ENCODE results near the gene SHROOM2. TPM values are rescaled to one million over a fixed set of nuclear protein-coding genes. Genes with fewer than 3 reads are reported as not detected.

The SHROOM2 gene
- total RNA-seq, 1 experiment from 2014 or later, result 5.3 TPM

DNA sequence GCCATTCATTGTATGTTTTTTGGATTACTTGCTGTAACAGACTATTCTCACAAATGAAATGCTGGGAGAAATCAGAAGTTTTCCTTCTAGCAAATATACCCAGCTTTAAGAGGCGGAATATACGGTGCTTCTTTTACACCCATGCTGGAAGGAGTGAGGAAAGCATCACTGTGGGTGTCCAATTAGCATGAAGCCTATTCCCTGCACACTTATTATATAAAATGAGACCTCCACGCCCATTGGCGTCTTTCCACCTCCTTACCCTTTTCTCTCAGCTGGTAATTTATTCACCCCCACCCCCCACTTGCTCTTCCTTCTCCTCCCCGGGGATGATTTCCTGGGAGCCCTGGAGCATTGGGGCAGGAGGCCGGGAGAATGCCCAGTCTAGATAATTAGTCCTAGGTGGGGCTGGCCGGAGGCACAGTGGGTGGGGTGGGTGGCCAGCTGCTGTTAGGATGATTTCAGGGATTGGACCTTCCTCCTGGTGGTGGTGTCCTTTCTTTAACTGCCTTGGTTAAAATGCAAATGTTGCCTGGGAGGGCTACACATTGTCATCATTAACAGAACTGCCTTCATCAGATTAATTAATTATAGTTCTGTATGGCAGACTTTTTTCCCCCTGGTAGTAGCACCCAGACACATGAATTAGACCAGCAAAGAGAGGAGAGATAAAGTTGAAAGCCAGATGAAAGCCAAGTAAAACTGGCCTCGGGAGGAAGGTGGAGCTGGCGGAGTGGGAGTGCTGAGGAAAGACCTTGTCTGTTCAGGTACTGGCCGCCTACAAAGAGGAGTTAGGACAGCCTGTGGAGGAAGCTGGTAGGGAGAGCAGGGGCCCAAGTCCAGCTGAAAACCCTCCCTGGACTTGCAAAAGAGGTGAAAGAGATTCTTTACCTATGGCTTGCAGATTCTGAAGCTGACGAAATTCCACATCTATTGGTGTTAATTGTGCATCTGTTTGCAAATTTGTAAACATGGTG is 11.4 kb downstream of the SHROOM2 start:
- POLR2A ChIA-PET, result no interaction called here
- DNase-seq (ENCODE audit: low read depth, low spot score), result no peak

DNA sequence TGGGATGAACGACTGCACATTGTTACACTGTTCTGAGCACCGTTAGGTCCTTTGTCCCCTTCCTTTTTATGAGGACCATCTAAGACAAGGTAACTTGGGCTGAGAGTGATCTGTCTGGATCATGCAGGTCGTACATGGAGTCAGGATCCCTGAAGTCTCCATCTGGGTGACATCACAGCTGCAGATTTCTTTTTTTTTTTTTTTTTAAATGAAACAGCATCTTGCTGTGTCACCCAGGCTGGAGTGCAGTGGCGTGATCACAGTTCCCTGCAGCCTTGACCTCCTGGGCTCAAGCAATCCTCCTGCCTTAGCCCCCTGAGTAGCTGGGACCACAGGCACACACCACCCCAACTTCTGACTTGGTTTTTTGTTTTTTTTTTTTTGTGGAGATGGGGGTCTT is 16.5 kb downstream of the SHROOM2 start:
- H3K27ac ChIP-seq (ENCODE audit: low read depth, low read length), result no peak overlapping the region
- no peak overlapping the region for H3K4me3 ChIP-seq (replicated peaks in 1 of 2; ENCODE audit: low read depth in 1 of 2, low read length in 2 of 2)
- H3K9ac ChIP-seq (ENCODE audit: low read length), result no peak overlapping the region
- H3K79me2 ChIP-seq (ENCODE audit: insufficient read depth, low read length), result no peaks in the 10 kb centered on the region
- no peaks in the 10 kb centered on the region for H3K36me3 ChIP-seq (ENCODE audit: control insufficient read depth in 1 of 2, insufficient read depth in 2 of 2, low read length in 2 of 2)
- DNase-seq (ENCODE audit: low read depth, low spot score) (no peak), ATAC-seq (no peak)
- H3K9me2 ChIP-seq (ENCODE audit: insufficient read depth), result no peaks in the 10 kb centered on the region
- BruUV-seq (replicated peaks), result no TSS peak
- peaks cover 2 to 4% of the 10 kb centered on the region in 2 experiments; a peak in 1 of 4 replicates for H3K4me1 ChIP-seq (ENCODE audit: control insufficient read depth in 1 of 2, insufficient read depth in 2 of 2, low read length in 2 of 2)
- no peaks in the 10 kb centered on the region for H4K20me1 ChIP-seq (ENCODE audit: insufficient read depth)
- H2AFZ ChIP-seq (ENCODE audit: low read depth, low read length, poor library complexity, severe bottlenecking), result no peak overlapping the region
- H3K9me3 ChIP-seq (ENCODE audit: control insufficient read depth in 1 of 2, insufficient read depth in 1 of 2, low read depth in 1 of 2, low read length in 2 of 2), result no peaks in the 10 kb centered on the region
- RAD21 ChIA-PET (ENCODE audit: low non-redundant PET in 1 of 2, low total read pairs in 2 of 2, uncharacterized antibody in 2 of 2, unreplicated experiment in 2 of 2), result no interaction called here
- intact Hi-C loops (cut with micrococcal nuclease), result no loop called here
- POLR2A ChIA-PET, result no interaction called here
- H3K4me2 ChIP-seq (ENCODE audit: low read length), result no peak overlapping the region
- H3K27me3 ChIP-seq (ENCODE audit: insufficient read depth, low read length), result no peaks in the 10 kb centered on the region
- CTCF ChIA-PET, result no interaction called here
- TF ChIP-seq ELF1 (IDR thresholded peaks at IDR 0.05; ENCODE audit: borderline replicate concordance, low read depth) (no peak), EZH2phosphoT487 (IDR thresholded peaks at IDR 0.05; ENCODE audit: borderline replicate concordance) (no peak), SIN3A (IDR thresholded peaks at IDR 0.05; ENCODE audit: low read depth) (no peak), EZH2 (IDR thresholded peaks at IDR 0.05) (no peak), YY1 (IDR thresholded peaks at IDR 0.05; ENCODE audit: extremely low read depth, insufficient replicate concordance, low read depth, low read length) (no peak), CEBPB (IDR thresholded peaks at IDR 0.05; ENCODE audit: low read depth) (no peak), RAD21 (IDR thresholded peaks at IDR 0.05; ENCODE audit: low read depth) (no peak)
- TF ChIP-seq, protein P1, sequence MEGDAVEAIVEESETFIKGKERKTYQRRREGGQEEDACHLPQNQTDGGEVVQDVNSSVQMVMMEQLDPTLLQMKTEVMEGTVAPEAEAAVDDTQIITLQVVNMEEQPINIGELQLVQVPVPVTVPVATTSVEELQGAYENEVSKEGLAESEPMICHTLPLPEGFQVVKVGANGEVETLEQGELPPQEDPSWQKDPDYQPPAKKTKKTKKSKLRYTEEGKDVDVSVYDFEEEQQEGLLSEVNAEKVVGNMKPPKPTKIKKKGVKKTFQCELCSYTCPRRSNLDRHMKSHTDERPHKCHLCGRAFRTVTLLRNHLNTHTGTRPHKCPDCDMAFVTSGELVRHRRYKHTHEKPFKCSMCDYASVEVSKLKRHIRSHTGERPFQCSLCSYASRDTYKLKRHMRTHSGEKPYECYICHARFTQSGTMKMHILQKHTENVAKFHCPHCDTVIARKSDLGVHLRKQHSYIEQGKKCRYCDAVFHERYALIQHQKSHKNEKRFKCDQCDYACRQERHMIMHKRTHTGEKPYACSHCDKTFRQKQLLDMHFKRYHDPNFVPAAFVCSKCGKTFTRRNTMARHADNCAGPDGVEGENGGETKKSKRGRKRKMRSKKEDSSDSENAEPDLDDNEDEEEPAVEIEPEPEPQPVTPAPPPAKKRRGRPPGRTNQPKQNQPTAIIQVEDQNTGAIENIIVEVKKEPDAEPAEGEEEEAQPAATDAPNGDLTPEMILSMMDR (IDR thresholded peaks at IDR 0.05 in 2 of 3, conservative IDR thresholded peaks at IDR 0.05 in 1 of 3; ENCODE audit: borderline replicate concordance in 1 of 3, insufficient read depth in 1 of 3, low read depth in 2 of 3, low read length in 2 of 3), result no peak
- TF ChIP-seq, protein P2, sequence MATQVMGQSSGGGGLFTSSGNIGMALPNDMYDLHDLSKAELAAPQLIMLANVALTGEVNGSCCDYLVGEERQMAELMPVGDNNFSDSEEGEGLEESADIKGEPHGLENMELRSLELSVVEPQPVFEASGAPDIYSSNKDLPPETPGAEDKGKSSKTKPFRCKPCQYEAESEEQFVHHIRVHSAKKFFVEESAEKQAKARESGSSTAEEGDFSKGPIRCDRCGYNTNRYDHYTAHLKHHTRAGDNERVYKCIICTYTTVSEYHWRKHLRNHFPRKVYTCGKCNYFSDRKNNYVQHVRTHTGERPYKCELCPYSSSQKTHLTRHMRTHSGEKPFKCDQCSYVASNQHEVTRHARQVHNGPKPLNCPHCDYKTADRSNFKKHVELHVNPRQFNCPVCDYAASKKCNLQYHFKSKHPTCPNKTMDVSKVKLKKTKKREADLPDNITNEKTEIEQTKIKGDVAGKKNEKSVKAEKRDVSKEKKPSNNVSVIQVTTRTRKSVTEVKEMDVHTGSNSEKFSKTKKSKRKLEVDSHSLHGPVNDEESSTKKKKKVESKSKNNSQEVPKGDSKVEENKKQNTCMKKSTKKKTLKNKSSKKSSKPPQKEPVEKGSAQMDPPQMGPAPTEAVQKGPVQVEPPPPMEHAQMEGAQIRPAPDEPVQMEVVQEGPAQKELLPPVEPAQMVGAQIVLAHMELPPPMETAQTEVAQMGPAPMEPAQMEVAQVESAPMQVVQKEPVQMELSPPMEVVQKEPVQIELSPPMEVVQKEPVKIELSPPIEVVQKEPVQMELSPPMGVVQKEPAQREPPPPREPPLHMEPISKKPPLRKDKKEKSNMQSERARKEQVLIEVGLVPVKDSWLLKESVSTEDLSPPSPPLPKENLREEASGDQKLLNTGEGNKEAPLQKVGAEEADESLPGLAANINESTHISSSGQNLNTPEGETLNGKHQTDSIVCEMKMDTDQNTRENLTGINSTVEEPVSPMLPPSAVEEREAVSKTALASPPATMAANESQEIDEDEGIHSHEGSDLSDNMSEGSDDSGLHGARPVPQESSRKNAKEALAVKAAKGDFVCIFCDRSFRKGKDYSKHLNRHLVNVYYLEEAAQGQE (IDR thresholded peaks at IDR 0.05; ENCODE audit: low read depth), result no peak
- TF ChIP-seq, protein P3, sequence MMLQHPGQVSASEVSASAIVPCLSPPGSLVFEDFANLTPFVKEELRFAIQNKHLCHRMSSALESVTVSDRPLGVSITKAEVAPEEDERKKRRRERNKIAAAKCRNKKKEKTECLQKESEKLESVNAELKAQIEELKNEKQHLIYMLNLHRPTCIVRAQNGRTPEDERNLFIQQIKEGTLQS (IDR thresholded peaks at IDR 0.05), result no peak

More for the DNA sequence above, 11.4 kb downstream of the SHROOM2 start:
- RAD21 ChIA-PET (ENCODE audit: low non-redundant PET in 1 of 2, low total read pairs in 2 of 2, uncharacterized antibody in 2 of 2, unreplicated experiment in 2 of 2), result no interaction called here
- H3K9me3 ChIP-seq (ENCODE audit: control insufficient read depth in 1 of 2, insufficient read depth in 1 of 2, low read depth in 1 of 2, low read length in 2 of 2), result no peaks in the 10 kb centered on the region
- intact Hi-C loops (cut with micrococcal nuclease), result no loop called here
- H3K4me2 ChIP-seq (ENCODE audit: low read length), result no peak overlapping the region
- no peak overlapping the region for H3K27ac ChIP-seq (ENCODE audit: low read depth, low read length)
- no TSS peak for BruUV-seq (replicated peaks)
- no peak for ATAC-seq
- no peaks in the 10 kb centered on the region for H3K9me2 ChIP-seq (ENCODE audit: insufficient read depth)
- H3K4me1 ChIP-seq (ENCODE audit: control insufficient read depth in 1 of 2, insufficient read depth in 2 of 2, low read length in 2 of 2), result no peaks in the 10 kb centered on the region
- H3K9ac ChIP-seq (ENCODE audit: low read length), result no peak overlapping the region
- no peak for TF ChIP-seq ZFX (IDR thresholded peaks at IDR 0.05)
- TF ChIP-seq EZH2 (IDR thresholded peaks at IDR 0.05), result no peak
- H2AFZ ChIP-seq (ENCODE audit: low read depth, low read length, poor library complexity, severe bottlenecking), result no peak overlapping the region
- no peaks in the 10 kb centered on the region for H4K20me1 ChIP-seq (ENCODE audit: insufficient read depth)
- H3K27me3 ChIP-seq (ENCODE audit: insufficient read depth, low read length), result no peaks in the 10 kb centered on the region
- H3K79me2 ChIP-seq (ENCODE audit: insufficient read depth, low read length), result no peaks in the 10 kb centered on the region
- CTCF ChIA-PET, result no interaction called here
- no peak overlapping the region for H3K4me3 ChIP-seq (replicated peaks in 1 of 2; ENCODE audit: low read depth in 1 of 2, low read length in 2 of 2)
- H3K36me3 ChIP-seq (ENCODE audit: control insufficient read depth in 1 of 2, insufficient read depth in 2 of 2, low read length in 2 of 2), result no peaks in the 10 kb centered on the region

Measured in HCT116 (cell line).